Activated T-helper 1 cell treated with Interleukin-2 at 50 U/mL for 16 hours (primary cell): ENCODE data around the gene GRM4.

ENCODE experiments used
- DNase-seq: peaks from one replicate; pipeline ENCODE4 v3.0.0-alpha.2; 2020; ENCODE audit warnings: low read depth

The GRM4 gene

GRCh38 chr6:34142061-34142998, 3.6 kb downstream of the GRM4 start:
- no peak for DNase-seq

GRCh38 chr6:34140075-34140474, 5.8 kb downstream of the GRM4 start:
- no peak for DNase-seq

- DNase-seq: no peak
These were observed 6.9 kb downstream of the GRM4 start for GRCh38 chr6:34138914-34139510.

DNA sequence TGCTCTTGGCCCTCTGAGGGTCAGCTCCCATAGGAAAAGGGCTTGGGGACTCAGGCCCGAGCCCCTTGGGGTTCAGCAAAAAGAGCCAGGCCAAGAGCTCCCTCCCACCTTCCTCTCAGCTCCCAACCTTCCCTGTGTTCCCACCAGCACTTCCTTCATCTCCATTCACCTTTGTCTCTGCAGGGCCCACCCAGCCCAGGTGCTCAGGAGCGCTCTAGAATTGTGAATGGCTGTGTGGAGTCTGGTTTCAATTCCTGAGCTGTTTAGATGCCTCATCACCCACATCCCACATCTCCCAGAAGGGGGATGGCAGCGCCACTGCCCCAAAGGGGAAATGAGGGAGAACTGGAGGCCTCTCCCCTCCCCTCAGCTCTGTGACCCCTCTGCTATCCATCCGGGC, 7.7 kb downstream of the GRM4 start:
- no peak for DNase-seq

DNA sequence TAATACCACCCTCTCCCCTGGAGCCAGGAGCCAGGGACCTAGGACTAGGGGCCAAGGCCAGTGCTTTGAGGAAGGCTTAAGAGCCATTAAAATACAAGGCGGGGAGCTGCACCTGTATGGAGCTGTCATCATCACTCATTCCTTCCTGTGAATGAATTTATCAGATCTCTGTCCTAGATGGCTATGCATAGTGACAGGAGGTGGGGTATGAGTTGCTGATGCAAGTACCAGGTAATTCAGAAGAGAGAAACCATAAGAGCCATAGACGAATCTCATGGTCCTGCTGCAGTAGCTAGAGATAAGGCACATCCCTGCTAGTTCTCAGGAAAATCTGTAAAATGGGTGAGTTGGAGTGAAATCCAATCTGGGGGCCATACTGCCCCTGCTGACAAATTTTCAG, 10.3 kb downstream of the GRM4 start:
- DNase-seq: no peak

GRCh38 chr6:34132486-34133185, 13.3 kb downstream of the GRM4 start:
- DNase-seq: no peak

GRCh38 chr6:34131326-34132290, 14.3 kb downstream of the GRM4 start:
- DNase-seq: no peak

- DNase-seq: no peak
These were observed 15.0 kb downstream of the GRM4 start for GRCh38 chr6:34130862-34131261.

DNA sequence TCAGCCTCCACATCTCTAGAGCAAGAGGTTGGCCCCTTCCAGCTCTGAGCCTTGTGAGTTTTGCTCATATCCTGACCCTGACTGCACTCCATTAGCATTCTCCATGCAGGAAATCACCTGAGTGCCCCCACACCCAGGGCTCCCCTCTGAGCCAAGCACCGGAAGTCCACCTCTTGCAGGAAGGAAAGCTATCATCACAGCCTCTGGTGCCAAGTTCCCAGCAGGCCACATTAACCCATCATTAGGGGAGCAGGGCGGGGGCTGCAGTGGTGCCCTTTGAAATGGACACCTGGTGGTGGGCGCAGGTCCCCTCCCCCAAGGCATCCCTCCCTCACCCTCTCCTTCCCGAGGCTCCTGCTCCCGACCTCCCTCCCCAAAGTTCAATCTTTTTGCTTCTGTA, 16.1 kb downstream of the GRM4 start:
- DNase-seq: no peak

- no peak for DNase-seq
These were observed 17.8 kb downstream of the GRM4 start for GRCh38 chr6:34128045-34128444.

GRCh38 chr6:34126419-34126818, 19.5 kb downstream of the GRM4 start:
- DNase-seq: no peak

DNA sequence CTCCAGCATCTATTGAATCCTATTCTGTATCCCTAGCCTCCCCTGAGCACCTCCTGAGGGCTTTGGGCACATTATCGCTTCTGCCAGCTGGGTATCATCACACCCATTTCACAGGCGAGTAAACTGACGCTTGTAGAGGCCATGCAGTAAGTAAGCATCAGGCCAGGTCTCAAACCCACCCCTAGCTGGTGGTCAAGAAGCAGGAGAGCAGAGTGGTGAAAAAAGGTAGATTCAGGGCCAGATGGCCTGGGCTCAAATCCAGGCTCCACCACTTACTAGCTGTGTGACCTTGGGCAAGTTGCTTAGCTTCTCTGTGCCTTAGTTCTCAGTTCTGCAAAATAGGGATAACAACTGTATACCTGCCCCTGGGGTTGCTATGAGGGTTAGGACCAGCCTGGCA, 19.9 kb downstream of the GRM4 start:
- DNase-seq: no peak

DNA sequence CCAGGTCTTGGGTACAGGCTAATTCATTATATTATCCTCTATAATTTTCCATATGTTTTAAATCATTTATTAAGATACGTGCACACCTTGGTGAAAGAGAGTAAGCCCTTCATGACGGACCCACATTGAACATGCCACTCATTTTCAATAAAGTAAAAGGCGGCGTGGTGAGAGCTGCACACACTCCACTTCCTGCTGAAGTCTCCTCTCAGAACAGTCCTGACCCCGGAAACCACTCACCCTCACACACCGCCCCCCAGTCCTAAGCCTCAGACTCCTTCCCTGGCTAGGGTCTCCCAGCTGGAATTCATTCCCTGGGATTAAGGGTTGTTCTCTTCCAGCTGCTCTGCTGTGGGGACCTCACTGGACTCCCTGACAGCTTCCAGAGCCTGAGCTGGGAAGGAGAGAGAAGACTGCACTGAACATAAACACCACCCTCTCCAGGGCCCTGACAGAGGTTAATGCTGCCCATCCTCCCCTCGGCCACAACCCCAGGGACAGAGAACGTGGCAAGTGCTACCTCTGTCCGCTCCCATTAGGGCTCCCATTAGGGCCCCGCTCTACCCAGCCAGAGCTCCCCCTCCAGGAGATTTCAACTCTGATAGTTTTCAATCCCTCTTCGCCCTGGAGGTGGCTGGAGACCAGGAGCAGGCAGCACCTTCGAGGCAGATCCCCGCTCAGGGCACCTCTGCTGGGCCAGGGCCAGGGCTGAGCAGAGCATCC, 24.8 kb downstream of the GRM4 start:
- DNase-seq: no peak

- DNase-seq: no peak
These were observed 30.0 kb downstream of the GRM4 start for GRCh38 chr6:34115915-34116314.

DNA sequence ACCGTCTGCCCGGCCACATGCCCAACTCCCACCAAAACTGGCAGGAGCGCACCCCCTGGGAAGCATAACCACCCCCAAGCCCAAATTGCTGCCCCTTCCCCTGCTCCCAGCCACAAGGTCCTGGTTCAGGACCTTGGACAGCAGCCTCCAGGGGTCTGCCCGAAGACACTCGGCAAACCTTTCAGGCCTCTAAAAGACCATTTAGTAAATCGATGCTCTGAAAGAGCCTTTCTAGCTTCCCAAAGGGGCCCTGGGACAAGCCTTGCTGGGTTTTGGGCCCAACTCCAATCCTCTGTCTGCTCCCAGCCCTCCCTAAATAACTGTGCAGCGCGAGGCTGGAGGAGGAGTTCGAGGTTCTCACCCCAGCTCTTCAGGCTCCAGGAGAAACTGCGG, 30.5 kb downstream of the GRM4 start:
- DNase-seq: no peak

GRCh38 chr6:34114695-34115402, 31.0 kb downstream of the GRM4 start:
- no peak for DNase-seq

DNA sequence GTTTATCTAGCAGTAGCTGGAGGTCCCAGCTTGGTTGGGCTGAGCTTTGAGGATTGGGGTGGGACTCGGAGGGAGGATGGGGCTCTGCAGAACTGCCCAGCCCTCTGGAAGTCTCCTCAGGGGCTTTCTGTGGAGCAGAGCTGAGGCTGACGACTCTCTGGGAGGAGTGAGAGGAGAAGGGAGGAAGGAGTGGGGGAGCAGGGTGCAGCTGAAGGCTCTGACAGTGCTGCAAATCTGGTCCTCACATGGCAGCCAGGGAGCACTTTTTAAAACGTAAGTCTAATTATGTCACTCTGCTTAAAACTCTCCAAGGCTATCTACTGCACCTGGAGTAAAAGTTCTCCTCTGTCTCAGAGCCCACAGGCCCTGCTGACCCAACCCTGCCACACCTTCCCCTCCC, 32.4 kb downstream of the GRM4 start:
- no peak for DNase-seq

- DNase-seq: no peak
These were observed 33.8 kb downstream of the GRM4 start for GRCh38 chr6:34112126-34112525.

GRCh38 chr6:34110610-34111009, 35.3 kb downstream of the GRM4 start:
- DNase-seq: no peak

GRCh38 chr6:34108176-34108575, 37.7 kb downstream of the GRM4 start:
- no peak for DNase-seq

- no peak for DNase-seq
These were observed 39.0 kb downstream of the GRM4 start for GRCh38 chr6:34106900-34107299.
